KG1 (cell line): ENCODE data around the gene NOSIP.

Experiments
- DNase-seq: peaks from one replicate; lab custom pipeline; 2025; lab: John Stamatoyannopoulos, UW

Gene NOSIP

DNA sequence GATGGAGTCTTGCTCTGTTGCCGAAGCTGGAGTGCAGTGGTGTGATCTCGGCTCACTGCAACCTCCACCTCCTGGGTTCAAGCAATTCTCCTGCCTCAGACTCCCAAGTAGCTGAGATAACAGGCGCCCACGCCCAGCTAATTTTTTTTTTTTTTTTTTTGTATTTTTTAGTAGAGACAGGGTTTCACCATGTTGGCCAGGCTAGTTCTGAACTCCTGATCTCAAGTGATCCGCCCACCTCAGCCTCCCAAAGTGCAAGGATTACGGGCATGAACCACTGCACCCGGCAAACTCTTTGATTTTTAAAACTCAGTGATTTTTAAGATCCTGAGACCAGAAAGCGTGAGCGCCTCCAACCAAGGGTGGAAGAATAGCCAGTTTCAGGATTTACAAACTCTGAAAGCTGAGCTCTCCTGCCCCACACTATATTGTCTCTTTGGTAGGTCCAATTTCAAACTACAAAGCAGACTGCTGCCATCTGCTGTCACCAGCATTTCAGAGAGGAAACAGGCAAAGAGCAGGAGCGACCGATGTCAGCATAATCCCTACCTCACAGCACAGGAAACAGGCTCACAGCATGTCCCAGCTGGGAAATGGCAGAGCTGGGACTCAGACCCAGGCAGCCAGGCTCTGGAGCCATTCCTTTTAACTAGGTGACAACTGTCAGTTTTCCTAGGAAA, 9.2 kb downstream of the NOSIP start:
- DNase-seq, result no peak

DNA sequence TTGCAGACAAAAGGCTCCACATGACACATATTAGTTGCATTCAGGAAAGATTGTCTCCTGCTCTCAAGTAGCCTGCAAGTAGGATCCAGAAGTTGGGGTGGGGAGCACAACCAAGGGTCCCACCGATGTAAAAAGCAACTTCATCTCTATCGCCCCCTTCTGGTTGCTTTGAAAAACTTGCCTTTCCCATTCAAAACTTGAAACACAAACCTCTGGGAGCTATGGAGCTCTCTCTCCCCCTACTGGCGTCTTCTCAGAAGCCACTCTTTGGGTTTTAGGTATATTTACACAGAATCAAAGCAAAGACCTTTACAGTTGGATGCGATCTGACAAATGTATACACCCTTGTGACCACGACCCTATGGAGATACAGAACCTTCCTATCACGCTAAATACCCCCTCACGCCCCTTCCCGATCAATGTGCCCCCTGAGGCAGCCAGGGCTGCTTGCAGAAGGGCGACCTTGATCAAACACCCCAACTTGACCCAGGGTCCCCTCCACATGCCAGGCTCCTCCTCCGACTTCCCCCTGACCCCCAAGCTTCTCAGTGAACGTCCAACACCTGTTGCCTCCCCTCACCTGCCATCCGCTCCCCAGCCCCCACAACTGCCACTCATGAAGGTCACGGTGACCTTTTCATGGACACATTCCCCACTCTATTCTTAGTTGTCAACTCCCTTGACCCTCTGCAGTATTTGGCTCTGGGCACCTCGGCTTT, 10.1 kb downstream of the NOSIP start:
- peak; percentile 91 for DNase-seq

DNA sequence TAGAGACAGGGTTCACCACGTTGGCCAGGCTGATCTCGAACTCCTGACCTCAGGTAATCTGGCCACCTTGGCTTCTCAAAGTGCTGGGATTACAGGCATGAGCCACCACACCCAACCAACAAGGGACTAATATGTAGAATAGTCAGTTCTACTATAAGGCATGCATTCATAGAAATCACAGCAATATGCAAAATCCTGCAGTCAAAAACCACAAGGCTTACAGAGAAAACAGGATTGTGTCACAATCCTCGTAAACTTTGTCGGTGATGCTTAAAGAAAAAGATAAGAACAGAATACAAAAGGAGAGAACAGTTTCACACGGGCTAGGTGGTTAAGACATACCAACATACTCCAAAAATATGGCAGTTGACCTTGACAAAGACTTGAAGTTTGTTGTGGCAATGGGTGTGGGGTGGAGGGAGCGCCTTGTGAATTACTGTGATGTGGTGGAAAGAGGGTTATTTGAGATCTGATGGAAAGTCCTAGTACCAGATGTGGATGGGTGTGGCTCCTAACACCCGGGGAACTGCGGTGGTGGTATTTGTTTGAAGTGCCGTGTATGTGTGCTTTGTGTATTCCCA, 12.4 kb downstream of the NOSIP start:
- no peak for DNase-seq

DNA sequence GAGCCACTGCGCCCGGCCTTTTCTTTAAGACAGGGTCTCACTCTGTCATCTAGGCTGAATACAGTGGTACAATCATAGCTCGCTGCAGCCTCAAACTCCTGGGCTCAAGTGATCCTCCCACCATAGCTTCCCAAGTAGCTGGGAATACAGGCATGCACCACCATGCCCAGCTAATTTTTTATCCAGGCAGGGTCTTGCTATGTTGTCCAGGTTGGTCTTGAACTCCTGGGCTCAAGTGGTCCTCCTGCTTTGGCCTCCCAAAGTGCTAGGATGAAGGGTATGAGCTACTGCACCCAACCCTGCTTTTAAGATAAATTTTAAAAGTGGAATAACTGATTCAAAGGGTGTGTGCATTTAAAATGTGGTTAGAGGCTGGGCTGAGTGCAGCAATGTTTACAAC, 14.1 kb downstream of the NOSIP start:
- DNase-seq, result no peak

DNA sequence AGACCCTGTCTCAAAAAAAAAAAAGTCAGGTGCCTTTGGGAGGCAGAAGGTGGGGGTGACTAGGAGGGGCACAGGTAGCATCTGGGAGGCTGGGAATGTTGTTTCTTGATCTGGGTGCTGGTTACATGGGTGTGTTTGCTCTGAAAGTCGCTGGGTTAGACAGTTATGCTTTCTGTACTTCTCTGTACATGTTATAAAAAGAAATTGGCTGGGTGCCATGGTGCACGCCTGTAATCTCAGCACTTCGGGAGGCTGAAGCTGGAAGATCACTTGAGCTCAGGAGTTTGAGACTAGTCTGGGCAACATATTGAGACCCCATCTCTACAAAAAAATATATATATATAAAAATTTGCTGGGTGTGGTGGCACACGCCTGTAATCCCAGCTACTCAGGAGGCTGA, 15.1 kb downstream of the NOSIP start:
- no peak for DNase-seq

DNA sequence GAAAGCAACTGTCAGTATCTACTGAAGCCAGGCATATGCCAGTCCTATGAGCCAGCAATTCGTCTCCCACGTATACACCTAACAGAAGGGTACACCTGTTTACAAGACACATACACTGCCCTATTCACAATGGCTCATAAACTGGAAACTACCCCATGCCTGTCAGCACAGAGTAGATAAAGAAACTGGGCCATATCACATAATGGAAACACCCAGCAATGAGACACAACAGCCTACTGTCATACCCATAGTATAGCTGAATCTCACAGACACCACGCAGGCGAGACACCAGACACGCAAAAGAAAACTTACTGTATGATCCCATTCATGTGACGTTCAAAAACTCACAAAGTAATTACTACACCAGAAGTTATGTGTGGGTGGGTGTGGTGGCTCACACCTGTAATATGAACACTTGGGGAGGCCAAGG, 15.7 kb downstream of the NOSIP start:
- no peak for DNase-seq

DNA sequence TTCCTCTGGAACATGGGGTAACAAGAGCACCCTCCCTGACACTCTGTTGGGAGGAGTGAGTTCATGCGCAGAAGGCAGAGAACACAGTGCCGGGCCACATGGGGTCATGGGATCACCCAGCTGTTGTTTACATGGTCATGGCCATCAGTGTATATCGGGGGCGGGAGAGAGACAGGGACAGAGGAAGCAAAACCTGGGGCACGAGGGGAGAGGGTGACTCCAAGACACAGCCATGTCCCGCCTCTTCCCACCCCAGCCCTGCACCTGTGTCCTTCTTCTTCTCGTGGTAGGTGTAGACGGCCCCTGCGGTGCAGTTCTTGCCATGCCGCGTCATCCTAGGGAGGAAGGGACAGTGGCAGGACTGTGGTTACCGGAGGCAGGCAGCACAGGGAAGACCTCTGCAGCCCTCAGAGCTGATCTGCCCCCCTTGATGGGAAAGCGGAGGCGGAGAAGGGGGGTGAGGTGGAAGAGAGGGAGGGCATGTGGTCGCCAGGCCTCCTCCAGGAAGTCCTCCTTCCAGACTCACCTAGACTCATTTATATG, 19.9 kb downstream of the NOSIP start:
- DNase-seq, result no peak

DNA sequence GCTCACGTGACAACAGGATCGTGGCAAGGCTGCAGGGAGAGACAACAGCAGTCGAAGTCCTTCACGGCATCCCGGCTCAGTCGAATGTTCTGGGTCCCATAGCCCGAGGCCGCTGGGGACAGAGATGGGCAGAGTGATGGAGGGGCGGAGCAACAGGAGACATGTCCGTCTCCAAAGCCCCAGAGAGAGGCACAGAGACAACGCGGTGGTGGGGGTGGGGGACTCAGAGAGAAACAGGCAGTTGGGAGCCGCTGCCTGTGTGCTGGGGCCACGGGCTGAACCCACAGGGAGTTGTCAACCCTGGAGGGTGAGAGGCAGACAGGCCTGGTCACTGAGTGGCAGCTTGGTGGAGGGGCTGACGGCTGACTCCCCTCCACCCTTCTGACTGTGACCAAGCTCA, 20.4 kb downstream of the NOSIP start:
- DNase-seq, result no peak

- DNase-seq, result no peak
Measured at GRCh38 chr19:49559443-49559842, 20.9 kb downstream of the NOSIP start.

DNA sequence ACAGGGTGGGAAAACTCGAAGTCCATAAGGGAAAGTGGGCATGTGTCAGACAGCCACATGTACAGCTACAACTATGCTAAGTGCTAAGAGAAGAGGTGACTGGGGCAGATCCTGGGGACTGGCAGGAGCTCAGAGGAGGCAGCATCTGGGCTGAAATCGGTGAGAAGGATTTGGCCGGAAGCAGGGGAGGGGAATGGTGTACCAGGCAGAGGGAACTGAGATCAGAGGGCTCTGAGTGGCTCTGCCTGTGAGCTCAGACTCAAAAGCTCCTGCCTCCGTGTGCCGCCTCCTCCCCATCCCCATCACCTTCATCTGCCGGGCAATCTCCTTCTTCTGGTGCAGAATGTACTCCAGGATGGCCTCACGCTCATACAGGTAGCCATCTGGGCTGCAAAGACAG, 21.8 kb downstream of the NOSIP start:
- no peak for DNase-seq

DNA sequence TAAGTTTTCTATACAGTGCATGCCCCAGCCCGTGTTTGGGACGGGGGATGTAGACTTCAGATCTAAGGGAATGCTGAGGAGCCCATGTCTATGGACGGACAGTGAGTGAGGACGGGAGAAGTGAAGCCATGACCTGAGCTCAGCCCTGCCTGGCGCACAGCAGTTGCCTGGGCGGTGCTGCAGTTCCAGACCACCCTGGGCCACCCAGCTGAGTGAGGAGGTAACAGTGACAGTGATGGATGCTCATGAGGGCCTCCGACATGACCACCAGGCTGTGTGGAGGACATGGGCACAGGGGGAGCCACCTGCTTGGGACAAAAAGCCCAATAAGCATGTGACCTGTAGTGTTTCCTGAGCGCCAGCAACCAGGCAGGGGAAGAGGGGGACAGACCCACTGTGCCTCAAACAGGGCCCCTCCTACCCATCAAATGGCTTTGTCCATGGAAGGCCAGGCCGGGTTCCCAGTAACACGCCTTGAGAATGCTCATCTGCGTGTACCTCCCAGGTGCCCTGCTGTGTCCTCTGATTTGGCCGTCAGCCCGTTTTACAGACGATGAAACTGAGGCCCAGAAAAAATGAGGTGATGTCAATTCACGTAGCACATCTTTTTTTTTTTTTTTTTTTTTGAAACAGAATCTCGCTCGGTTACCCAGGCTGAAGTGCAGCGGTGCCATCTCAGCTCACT, 22.6 kb downstream of the NOSIP start:
- DNase-seq, result no peak

DNA sequence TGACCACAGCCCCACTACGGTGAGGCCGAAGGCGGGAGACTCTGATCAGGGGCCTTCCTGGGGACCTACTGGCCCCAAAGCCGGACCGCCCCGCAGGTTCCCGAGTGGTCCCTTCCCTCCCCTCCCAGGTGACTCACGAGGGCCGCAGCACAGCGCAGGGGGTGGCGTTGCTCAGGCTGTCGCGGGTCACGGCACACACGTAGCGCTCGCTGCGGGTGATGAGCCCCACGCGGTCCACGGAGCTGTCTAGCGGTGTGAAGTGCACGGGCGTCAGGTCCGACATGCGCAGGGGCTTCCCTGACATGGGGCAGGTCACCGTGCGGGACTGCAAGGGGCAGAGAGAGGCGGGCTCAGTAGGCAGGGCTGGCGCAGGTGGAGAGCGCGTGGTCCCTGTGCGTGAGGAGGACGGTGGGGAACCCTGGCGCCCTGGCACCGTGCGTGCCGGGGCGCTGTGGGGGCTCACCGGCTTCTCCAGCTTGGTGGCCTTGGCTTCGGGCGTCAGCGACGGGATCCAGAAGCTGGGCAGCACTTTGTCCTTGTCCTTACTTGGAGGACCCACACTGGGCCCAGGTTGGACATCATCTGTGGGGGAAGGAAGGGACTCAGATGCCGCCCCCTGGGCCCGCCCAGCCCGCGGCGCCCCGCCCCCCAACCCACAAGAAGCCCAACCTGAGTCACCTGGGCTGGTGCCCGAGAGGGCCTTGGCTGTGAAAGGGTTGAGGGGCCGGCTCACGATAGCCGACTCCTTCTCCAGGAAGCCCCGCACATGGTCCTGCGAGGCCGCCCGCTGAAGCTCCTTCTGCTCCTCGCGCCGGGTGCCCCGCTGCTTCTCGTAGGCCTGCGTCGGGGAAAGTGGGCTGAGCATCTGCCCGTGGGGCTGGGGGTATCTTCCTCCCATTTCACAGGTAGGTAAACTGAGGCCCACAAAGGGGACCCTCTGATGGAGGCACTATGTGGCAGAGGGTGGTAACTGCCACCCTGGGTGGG, 23.7 kb downstream of the NOSIP start:
- no peak for DNase-seq

DNA sequence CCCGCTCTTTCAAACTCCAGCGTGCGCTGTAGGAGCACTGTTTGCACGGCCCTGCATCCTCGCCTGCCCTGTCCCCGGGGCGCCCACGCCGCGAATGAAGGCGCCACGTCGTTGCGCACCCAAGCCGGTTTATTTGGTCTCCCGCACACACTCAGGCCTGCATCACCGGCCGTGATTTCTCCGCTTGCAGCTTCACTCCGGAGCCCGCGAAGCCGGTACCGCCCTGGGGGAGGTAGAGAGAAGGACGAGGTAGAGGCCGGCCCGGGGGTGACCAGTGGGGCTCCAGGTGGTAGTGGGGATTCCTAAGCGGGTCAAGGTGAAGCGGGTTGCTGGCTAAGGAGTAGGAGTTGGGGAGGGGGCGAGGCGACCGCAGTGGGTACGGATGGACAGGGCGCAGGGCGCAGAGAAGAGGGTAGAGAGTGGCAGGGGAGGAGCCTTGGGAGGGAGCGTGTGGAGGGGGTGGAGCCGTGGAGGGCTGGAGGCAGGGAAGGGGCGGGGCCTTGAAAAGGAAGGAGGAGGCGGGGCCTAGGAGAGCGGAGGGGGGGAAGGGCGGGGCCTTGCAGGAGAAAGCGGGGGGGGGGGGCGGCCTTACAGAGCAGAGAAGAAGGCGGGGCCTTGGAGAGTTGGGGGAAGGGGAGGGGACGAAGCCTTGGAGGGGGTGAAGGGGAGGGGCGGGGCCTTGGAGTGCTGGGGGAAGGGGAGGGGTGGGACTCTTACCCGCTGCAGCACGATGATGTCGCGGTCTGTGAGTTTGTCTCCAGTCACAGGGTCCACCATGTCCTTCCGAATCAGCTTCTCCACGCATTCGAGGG, 24.6 kb downstream of the NOSIP start:
- DNase-seq, result no peak

- no peak for DNase-seq
Measured at GRCh38 chr19:49554701-49555181, 25.6 kb downstream of the NOSIP start.

DNA sequence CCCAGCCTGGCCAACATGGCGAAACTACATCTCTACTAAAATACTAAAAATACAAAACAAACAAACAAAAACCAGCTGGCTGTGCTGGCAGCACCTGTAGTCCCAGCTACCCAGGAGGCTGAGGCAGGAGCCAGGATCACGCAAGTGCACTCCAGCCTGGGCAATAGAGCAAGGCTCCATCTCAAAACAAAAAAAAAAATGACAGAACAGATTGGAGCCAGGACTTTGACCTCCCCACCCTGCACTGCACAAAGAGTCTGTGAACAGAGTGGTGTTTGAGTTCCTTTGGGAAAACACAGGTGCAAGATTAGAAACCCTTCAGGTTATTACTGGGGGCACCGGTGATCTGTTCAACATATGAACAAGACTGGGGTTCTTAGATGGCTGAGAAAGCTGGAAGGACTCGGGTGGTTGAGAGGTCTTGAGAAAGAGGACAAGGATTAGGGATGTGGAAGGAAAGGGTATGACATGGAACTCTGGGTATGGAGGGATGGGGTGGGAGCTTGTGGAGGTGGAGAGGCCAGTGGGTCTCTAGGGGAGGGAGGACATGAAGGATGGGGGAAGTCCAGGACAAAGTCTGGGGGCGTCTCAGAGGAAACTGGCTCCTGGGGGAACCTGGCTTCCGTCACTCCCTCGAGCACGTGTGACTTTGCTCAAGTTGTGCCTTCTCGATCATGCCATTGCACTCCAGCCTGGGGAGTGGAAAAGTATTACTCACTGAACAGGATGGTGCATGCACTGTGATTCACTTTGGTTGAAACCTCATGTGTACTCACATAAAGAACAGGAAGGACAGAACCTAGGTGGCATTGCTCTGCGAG, 26.7 kb downstream of the NOSIP start:
- no peak for DNase-seq

DNA sequence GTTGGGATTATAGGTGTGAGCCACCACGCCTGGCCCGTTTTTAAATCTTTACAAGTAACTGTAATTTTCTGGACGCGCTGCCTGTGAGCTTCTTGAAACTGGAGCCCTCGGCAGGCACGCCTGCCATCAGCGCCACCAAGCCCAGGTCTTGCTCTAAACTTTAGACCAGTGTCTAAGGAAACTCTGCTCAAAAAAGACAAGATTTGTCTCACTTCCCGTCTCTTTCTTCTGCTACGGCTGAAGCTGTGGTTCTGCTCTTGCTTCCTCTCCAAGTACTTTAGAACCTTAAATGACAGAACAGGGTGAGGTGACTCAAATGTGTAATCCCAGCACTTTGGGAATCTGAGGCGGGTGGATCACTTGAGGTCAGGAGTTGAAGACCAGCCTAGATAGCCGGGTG, 27.6 kb downstream of the NOSIP start:
- DNase-seq, result no peak

DNA sequence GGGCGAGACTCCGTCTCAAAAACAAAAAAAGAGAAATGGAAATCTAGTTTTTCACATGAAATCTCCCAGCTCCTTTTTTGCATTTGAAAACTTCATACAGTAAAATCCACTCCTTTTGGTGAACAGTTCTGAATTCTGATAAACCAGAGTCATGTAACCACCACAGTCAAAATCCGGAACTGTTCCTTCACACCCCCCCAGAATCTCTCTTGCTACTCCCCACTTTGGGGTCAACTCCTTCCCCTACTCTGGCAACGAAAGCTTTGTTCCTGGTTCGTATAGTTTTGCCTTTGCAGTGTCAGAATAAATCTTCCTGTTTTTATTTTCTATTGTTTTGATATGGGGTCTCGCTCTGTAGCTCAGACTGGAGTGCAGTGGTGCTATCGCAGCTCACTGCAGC, 28.8 kb downstream of the NOSIP start:
- DNase-seq, result no peak

DNA sequence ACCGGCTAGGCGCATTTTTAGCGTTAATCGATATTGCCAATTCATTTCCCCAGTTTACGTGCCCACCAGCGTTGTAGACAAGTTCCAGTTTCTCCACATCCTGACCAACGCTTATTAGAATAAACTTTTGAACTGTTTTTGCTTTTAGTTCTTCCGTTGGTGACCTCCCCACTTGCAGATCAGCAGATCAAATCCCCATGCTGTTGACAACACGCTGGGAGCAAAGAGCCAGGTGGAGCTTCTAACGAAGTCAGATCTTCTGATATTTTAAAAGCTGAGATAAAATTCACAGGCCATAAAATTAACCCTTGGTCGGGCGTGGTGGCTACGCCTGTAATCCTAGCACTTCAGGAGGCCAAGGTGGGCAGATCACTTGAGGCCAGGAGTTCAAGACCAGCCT, 31.3 kb downstream of the NOSIP start:
- no peak for DNase-seq

DNA sequence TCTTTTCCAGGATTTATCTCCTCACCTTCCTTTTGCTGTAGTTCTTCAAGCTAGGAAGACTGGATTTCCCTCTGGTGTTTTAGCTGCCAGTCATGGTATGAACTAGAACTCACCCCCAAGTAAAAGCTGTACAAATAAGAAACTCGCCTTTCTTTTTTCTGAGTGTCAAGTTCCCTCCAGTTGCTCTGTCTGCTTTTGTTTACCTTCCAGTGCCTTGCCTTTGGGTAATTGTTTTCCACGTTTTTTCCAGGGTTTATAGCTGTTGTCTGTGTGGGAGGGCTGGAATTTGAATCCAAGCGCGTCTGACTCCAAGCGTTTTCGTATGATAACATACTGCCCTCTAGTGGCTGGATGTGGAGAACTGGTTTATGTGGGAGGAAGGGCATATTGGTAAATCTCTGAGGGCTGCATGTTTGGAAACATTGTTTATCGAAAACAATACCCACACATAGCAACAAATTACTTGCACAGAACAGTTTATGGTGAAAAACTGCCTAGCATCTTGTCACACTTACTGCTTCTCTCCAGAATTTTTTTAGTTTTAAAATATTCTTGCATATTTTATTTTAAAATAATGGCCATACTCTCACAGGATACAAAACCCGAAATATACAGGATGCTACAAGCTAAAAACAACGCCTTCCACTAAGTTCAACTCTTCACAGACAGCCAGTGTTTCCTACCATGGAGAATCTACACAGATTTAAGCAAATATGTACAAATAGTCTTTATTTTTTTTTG, 33.4 kb downstream of the NOSIP start:
- DNase-seq, result peak; percentile 73
